Dermis blood vessel endothelial cell (primary cell): Measurements from ENCODE around the gene EPN3. TPM values are rescaled to one million over a fixed set of nuclear protein-coding genes. Genes with fewer than 3 reads are reported as not detected.

ENCODE experiments used
- DNase-seq: peaks from one replicate; pipeline ENCODE4 v3.0.0; 2010
- total RNA-seq: library from RNA; depleted of rRNA; stranded (reverse); fragments of >200 nt; gene quantifications from 2 replicates; pipeline ENCODE4 v1.2.3, GENCODE V29; 2014

Gene EPN3
- total RNA-seq, 1 donor from 2014 or later: under 0.01 TPM

- DNase-seq: no peak
These were observed 38.0 kb downstream of the EPN3 start for GRCh38 chr17:50570528-50570927.

DNA sequence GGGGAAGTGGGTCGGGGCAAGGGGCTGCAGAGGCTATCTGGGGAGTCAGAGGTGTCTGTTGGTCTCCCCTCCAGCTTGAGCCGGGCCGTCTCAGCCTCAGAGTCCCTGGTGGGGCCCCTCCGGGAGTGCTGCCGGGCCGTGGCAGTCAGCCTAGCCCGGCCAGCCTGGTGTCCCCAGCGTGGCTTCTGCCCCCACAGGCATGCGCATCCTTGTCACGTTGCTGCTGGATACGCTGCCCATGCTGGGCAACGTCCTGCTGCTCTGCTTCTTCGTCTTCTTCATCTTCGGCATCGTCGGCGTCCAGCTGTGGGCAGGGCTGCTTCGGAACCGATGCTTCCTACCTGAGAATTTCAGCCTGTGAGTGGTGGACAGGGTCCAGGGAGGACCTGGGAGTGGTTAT, 39.1 kb downstream of the EPN3 start:
- DNase-seq: no peak

DNA sequence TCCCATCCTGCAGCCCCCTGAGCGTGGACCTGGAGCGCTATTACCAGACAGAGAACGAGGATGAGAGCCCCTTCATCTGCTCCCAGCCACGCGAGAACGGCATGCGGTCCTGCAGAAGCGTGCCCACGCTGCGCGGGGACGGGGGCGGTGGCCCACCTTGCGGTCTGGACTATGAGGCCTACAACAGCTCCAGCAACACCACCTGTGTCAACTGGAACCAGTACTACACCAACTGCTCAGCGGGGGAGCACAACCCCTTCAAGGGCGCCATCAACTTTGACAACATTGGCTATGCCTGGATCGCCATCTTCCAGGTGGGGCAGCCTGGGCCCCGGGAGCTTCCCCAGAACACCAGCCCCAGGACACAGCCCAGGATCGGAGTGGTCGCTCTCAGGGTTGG, 40.0 kb downstream of the EPN3 start:
- no peak for DNase-seq

DNA sequence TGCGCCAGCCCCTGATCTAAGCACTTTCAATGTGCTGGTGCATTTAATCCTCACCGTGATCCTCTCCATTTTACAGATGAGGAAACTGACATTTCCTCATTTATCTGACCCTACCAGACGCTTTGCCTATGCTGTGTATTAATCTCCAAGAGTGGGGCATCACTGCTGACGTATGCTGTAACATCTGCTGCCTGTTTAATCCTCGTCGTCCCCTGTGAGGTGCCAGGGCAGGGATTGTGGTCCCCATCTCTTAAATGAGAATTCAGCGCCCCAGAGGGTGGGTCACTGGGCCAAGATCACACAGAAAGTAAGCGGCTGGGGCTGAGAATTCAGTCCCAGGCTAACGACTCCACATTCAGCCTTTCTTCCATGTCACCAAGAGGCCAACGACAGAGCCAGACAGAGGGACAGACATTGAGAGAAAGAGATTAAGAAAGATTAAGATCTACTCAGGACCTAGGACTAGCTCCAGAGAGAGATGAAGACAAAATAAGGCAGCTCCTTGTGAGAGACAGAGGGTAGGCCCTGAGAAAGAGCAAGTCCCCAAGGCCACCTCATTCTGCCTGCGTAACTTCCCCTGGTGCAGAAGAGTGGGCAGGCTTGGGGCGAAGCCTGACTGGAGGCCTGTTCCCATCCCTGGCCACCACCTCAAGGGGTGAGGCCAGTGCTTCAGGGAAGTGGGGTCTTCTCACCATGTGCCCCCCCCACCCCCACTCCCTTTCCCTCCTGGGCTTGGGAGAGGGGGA, 41.5 kb downstream of the EPN3 start:
- no peak for DNase-seq

DNA sequence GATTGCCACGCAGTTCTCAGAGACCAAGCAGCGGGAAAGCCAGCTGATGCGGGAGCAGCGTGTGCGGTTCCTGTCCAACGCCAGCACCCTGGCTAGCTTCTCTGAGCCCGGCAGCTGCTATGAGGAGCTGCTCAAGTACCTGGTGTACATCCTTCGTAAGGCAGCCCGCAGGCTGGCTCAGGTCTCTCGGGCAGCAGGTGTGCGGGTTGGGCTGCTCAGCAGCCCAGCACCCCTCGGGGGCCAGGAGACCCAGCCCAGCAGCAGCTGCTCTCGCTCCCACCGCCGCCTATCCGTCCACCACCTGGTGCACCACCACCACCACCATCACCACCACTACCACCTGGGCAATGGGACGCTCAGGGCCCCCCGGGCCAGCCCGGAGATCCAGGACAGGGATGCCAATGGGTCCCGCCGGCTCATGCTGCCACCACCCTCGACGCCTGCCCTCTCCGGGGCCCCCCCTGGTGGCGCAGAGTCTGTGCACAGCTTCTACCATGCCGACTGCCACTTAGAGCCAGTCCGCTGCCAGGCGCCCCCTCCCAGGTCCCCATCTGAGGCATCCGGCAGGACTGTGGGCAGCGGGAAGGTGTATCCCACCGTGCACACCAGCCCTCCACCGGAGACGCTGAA, 43.2 kb downstream of the EPN3 start:
- DNase-seq: no peak

DNA sequence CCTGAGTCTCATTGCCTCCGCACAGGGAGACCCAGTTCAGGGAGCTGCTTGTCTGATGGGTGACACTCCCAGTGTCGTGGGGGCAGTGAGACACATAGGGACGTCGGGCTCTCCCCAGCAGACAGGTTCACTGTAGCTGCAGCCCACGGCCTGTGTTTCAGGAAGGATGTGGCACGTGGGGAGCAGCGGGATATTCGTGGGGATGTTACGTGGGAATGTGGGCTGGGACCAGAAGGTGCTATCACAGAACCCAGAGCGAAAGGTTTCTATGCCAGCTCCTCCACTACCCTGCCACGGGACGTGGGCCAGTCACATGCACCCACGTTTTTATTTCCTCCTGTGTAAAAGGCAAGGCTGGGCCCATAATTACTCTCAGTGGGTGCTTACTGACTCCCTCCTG, 44.3 kb downstream of the EPN3 start:
- DNase-seq: no peak

DNA sequence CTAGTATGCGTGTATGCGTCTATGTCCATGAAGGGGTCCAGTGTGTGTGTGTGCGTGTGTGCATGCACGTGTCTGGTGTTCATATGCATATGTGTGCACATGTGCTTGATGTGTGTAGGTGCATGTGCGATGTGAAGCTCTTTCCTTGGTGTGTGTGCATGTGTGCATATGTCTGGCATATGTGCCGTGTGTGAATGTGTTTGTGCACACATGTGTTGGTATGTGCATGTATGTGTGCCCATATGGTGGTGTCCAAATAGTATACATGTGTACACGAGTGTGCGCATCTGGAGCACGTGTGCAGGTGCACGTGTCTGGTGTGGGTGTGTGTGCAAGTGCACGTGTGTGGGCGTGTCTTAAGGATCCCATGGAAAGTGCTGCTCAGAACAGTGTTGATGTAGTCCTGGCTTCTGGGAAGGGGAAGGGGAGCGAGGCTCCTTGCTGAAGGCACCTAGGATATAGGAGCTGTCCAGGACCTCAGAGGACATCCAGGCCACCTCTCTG, 45.0 kb downstream of the EPN3 start:
- DNase-seq: no peak

GRCh38 chr17:50578173-50578572, 45.6 kb downstream of the EPN3 start:
- no peak for DNase-seq

GRCh38 chr17:50579399-50579798, 46.9 kb downstream of the EPN3 start:
- DNase-seq: no peak

DNA sequence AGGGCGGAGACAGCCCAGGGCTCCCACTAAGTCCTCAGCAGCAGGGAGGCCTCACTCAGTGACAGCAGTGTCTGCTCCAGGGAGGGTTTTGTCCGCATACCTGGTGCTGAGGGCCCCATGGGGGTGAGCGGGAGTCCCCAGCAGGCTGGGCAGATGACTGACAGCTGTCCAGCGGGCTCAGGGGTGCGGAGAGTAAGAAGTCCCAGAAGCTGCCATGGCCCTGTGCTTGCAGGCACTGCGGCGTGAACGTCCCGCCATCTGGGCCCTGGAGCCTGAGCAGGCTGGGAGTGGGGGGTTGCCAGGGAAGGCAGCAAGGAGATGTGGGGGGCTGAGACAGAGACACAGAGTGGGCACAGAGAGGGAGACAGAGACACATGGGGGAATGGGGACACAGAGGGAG, 48.1 kb downstream of the EPN3 start:
- DNase-seq: no peak

DNA sequence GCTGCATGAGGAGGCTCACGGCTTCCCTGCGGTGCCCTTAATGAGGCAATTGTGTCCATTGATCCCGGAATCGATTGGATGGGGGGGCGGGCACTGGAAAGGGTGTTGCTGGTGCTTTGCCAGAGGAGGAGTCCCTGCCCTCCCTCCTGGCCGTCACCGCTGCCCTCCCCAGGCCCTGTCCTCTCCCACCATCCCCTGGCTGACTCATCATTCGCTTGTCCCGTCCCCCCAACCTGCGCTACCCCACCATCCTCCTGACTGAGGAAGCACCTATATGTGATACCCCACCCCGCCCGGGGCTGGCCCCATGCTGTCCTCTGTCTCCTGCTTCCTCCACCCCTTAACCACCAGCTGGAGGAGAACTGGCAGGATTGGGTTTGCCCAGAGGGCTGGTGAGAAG, 48.8 kb downstream of the EPN3 start:
- no peak for DNase-seq

DNA sequence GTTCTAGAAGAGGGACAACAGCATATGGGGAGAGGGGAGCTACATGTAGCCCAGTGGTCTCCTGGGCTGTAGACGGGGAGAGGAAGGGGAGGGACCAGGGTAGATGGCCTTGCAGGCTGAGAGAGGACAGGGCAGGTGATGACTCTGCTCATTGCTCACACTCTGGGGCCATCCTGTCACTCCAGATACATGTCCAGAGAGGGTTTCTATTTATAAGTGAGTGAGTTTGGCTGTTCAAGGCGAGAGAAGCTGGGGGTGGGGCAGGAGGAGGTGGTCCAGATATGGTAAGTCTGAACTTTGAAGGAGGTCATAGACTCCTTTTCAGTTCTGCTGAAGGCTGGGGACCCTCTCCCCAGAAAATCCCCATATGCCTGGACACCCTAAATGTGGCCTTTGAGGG, 50.2 kb downstream of the EPN3 start:
- DNase-seq: no peak

DNA sequence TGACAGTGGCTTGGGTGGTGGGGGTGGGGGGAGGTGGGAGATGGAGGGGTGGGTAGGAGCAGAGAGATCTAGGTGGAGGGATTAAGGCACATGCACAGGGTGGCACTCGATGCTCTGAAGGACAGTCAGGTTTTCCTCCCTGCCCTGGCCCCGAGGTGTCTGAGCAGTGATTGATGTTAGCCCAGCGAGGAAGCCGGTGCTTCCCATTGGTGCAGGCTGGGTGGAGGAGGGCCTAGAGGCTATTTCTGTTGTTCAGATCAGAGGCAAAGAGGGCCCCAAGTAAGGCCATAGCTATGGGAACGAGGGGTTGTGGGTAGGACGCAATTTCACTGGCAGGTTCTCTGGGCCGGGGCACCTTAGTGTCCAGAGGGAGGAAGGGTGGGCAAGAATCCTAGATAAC, 51.1 kb downstream of the EPN3 start:
- no peak for DNase-seq

GRCh38 chr17:50584116-50584515, 51.6 kb downstream of the EPN3 start:
- no peak for DNase-seq

- no peak for DNase-seq
These were observed 52.2 kb downstream of the EPN3 start for GRCh38 chr17:50584749-50585148.

DNA sequence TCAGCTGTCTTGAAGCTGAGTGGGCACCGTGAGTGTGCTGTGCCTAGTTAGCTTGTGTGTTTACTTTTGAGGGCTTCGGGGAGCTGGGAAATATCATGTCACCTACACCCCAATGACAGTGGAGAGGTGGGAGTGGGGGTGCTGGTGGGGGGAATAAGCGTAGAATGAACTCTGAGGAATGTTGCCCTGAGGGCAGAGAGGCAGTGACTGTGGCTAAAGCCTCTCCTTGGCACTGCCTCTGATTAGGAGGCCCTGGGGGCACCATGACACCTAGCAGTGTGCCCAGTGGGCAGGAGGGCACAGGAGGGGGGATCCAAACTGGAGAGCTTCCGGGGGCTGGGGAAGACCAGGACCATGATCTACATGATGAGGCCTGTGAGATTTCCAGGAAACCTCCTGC, 52.8 kb downstream of the EPN3 start:
- DNase-seq: no peak

DNA sequence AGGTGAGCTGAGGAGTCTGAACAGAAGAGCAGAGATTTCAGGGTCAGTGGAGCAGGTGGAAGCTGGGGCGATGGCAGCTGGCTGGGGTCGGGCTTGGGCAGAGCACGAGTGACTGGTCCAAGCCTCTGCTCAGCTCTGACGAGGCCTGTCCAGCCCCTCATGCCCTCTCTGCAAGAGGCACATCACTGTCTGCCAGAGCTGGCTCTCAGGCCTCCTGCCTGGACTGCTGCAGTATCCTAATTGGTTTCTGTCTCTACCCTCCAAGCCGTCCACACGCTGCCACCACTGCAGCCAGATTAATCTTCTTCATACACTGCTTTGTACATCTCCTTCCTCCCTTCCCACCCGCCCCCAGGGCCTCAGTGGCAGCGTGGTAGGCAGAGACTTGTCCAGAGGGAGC, 53.4 kb downstream of the EPN3 start:
- no peak for DNase-seq

GRCh38 chr17:50586421-50587247, 54.1 kb downstream of the EPN3 start:
- DNase-seq: no peak

DNA sequence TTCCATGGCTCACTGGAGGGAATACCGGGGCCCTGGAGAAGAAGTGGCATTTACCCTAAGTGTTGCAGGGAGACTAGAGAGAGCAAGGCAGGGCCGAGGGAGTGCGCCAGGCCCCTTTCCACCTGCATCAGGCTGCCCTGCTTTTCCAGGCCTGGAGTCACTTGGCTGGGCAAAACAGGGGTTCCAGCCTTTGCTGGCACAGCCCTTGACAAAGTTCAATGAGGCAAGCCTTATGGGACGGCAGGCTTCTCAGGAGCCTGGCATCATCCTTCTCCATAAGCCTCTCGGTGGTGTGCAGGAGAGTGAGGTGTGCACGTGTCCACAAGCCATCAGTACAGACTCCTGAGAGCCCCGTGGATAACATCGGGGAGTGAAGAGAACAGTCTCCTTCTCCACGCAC, 55.0 kb downstream of the EPN3 start:
- no peak for DNase-seq

DNA sequence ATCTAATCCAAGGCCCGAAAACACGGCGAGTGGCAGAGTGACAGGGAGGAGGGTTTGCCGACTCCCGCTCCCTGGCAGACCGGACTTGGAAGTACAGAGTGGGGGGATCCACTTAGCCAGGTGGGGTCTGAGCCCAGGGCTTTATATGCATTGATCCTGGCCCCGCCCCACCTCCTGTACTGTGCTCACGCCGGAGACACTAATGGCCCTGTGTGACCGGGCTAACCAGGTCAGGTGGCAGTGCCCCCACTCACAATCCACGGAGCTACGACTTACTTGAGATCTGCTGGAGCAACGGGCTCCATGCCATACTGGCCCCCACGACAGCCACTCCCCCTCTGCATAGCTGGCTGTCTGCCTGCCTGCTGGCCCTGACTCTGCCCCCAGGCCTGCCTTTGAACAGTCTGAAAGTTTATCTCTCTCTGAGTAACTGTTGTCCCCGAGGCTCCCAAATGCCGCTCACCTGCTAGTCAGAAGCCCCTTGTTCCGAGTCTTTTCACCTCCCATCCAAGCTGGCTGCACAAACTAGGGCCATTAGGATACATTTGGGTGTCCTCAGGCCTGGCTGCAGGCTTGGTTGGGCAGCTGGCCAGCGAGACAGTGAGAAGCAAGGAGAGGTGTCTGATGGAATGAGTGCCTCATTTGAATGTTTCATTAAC, 56.0 kb downstream of the EPN3 start:
- DNase-seq: no peak

GRCh38 chr17:50589095-50589705, 56.7 kb downstream of the EPN3 start:
- no peak for DNase-seq

- no peak for DNase-seq
These were observed 58.6 kb downstream of the EPN3 start for GRCh38 chr17:50590946-50591737.
